ENCODE data around the gene AGAP1.

The AGAP1 gene

GRCh38 chr2:235511187-235511661, 17.4 kb downstream of the AGAP1 start:
- no peak for DNase-seq

DNA sequence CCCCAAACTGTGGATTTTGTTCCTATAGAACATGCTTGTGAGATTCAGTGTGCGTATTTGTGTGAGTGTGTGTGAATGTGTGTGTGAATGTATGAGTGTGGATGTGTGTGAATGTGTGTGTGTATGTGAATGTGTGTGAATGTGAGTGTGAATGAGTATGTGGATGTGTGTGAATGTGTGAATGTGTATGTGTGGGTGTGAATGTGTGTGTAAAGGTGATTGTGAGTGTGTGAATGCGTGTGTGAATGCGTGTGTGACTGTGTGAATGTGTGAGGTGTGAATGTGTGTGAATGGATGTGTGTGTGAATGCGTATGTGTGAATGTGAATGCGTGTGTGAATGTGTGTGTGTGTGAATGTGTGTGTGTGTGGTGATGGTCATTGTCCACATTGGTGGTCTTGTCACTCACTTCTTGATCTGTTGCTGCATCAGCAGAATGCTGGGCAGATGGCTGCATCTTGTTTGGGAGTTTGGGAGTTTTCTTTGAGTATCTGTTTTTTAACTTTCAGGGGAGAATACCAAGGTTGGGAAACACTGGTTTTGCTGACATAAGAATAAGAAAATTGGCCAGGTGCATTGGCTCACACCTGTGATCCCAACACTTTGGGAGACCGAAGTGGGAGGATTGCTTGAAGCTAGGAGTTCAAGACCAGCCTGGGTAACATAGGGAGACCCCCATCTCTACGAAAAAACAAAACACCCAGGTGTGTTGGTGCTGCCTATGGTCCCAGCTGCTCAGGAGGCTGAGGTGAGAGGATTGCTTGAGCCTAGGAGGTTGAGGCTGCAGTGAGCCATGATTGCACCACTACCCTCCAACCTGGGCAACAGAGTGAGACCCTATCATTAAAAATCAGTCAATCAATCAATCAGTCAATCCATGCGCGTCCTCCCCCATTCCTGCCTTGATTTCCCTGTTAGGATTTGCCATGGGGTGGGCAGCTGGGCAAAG, 18.2 kb downstream of the AGAP1 start:
- DNase-seq: no peak

- DNase-seq: no peak
These were observed 18.8 kb downstream of the AGAP1 start for GRCh38 chr2:235512699-235513053.

- DNase-seq: no peak
These were observed 20.3 kb downstream of the AGAP1 start for GRCh38 chr2:235513984-235514626.

- DNase-seq: no peak
These were observed 21.0 kb downstream of the AGAP1 start for GRCh38 chr2:235514627-235515363.

DNA sequence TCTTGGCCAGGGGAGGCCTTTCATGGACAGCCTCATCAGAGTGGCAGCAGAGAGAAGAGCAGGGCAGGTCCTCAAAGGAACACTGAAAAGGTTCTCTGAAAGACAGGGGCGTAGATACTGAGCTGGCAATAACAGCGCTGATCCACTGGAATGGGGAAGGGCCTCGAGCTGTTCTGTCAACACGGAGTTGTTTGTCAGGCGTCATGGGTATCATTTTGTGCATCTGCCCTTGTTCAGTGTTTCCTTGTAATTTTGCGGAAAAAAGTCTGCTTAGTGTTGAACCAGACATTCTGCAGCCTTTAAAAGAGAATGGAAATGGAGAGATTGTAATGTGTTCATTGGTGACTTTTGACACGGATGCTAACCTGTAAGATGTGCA, 21.5 kb downstream of the AGAP1 start:
- DNase-seq: no peak

DNA sequence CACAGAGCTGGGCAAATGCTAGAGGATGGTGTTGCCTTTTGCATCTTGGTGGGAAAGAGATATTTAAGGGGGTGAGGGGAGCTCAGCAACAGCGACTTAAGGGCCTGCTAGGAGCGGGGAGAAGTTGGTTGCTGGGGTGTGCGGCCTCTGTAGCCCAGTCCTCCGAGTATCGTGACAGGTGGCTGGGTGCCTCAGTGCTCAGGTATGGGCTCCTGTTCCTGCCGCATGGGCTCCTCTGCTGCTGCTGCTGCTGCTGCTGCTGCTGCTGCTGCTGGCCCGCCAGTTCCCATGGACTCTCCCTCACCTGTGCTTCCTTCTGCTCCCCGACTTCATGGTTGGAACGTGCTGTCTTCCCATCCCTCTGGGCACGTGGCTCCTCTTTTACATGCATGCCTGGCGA, 22.0 kb downstream of the AGAP1 start:
- DNase-seq: no peak

GRCh38 chr2:235516257-235516656, 22.4 kb downstream of the AGAP1 start:
- DNase-seq: no peak

DNA sequence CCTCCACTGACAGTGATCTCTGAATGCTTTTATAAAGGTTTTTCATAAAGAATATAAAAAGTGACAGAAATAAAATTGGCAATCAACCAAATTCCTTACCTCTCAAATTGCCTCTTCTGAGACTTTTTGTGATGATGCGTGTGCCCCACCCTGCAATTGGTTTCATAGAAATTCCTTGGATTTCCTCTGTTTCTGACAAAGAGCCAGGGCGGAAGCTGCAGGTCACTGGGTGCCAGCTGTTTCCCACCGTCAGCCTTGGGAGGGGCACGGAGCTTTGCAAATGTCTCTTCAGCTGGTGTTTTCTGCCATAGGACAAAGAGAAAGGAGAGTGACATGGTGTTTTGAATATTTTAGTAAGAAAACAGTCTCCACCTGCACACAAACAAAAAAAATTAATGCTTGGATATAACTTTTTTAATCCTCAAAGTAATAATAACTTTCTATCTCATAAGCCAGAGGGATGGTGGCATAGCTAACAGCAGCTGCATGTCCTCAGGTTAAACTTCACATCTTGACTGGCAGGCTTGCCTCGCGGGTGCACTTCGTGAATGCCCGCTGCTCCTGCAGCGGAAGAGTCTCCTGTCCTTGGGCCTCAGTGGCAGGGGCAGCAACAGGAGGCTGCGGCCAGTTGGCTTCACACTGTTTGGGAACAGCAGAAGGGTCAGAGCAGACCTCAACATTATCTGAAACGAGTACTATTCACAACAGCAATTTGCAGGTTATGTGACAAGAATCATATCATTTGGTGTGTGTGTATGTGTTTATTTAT, 24.7 kb downstream of the AGAP1 start:
- no peak for DNase-seq

DNA sequence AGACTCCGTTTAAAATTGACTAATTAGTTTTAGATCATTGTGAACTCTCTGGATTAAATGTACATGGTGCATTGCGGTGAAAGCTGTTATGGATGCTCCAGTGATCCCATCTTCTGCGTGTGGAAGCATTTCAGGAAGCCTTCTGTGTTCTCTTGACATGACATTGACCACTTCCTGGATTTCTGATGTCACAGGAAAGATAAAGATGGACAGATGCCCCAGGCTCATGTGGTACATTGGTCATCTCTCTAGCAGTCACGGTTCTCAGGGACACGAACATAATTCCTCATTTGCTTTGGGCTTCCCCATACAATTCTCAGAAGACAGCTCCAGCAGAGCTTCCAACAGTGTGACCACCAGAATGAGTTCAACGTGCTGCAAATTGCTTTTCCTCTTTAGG, 26.9 kb downstream of the AGAP1 start:
- no peak for DNase-seq

GRCh38 chr2:235521844-235522243, 28.0 kb downstream of the AGAP1 start:
- DNase-seq: no peak

- DNase-seq: no peak
These were observed 29.2 kb downstream of the AGAP1 start for GRCh38 chr2:235523021-235523420.

- no peak for DNase-seq
These were observed 29.8 kb downstream of the AGAP1 start for GRCh38 chr2:235523486-235524150.

GRCh38 chr2:235526166-235526565, 32.3 kb downstream of the AGAP1 start:
- no peak for DNase-seq

DNA sequence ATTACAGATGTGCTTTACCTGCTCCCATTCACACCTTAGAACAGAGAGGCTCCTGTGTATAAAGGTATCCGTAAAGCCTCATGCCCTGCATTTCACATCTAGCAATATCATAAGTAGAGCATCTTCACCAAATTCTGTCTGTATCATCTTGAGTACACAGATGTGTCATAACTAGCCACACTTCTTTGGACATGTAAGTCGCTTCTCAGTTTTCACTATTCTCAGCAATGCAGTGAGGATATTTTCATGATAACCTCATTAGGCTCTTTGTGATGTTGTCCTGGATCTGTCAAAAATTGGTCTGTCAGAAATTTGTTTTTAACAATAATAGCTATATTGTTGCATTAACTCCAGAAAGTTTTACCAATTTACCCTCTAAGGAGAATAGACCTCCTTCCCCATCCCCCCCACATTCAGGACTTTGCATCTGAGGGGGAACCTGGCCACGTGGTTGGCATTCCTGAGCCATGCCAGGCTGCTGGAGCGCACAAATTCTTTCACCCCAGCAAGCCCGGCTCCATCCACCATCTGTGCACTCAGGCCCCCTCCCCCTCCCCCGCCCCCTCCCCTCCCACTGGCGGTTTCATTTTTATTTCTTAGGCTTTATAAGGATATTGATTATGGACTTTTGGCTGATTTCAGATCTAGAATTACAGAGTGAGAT, 34.1 kb downstream of the AGAP1 start:
- no peak for DNase-seq

- DNase-seq: no peak
These were observed 35.8 kb downstream of the AGAP1 start for GRCh38 chr2:235529621-235530020.

- DNase-seq: no peak
These were observed 36.9 kb downstream of the AGAP1 start for GRCh38 chr2:235530735-235531134.

DNA sequence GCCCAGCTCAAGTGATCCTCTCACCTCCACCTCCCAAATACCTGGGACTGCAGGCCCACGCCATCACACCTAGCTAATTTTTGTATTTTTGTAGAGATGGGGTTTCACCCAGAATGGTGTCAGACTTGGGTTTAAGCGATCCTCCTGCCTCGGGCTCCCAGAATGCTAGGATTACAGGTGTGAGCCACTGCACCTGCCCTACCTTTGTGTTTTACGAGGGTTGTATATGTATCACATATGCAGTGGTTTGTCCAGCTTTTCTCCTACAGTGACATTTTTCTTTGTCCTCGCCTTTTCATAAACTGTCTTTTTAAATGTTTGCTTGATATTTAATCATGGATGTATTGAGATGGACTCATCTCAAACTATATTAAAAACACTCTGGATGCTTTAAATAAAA, 38.5 kb downstream of the AGAP1 start:
- DNase-seq: no peak

- no peak for DNase-seq
These were observed 39.4 kb downstream of the AGAP1 start for GRCh38 chr2:235533198-235533597.

DNA sequence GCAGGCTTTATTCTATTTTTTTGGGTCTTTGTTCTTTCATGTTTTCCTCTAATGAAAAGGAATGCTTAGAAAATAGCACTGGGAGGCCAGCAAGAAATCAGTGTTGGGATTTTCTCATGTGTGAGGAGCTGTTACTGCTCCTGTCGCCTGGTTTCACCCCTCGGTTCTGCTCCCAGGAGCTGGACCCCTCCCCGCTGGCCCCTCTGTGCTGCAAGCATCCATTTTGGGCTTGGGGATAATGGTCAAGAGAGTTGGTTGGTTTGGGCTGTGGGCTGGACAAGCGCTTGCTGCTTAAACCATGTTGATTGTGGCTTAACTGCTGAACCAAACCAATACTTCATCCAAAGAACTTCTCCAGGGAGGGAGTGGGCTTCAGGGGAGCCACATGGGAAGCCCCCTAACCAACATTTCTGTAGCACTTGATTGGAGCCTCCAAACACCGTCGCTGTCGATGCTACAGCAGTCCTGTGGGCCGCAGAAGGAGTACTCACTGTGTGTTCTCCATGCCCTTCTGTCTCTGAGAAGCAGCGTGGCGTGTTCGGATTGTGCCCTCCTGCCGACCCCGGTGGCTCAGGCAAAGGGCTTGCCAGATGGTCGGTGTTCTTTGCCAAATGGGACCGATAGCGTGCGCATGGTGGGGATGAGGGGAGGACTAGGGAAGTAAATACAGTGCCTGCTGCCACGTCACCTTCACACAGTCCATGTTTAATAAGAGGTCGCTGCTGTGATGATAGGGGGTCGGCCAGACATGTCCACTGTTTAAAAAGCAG, 40.0 kb downstream of the AGAP1 start:
- DNase-seq: no peak
